Amygdala (tissue), 56 donors: ENCODE data around the gene APBA1.

Source experiments
- DNase-seq, 56 donors: peaks; one replicate each; lab custom pipeline; 2025; lab: John Stamatoyannopoulos, UW

The APBA1 gene

DNA sequence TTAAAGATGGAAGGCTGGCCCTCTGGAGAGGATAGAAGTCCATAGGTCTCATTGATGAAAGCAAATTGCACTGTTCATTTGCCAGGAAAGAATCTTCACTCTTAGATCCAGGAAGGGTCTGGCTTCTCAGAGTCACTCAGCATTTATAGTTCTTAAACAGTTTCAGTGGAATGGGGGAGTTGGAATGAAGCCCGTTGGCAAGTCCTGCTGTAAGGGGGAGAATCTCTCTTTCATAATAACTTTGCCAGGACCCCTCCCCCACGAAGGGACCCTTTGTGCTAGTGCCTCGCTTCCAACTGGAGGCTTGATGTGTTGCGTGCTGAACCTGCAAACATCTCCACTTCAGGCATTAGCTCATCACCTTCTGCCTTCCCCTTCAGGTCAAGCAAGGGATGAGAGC is 290.0 kb downstream of the APBA1 start:
- no peak for DNase-seq

DNA sequence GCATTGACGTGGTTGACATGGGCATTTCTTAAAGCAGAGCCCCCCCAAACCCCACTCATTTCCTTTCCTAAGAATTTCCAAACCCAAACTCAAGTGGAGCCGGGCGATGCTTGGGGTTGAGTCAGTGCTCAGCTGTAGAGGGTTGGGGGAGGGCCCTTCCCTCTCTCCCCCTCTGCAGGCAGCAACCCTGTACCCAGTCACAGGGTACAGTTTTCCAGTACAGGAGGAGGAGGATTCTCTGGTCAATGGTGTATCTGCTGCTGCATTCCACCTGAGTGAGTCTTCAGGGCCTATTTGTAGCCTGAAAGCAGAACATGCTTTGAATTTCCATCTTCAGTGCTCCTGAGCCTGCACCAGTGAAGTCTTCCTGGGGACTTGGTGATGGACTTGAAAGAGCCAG is 291.4 kb downstream of the APBA1 start:
- no peak for DNase-seq

DNA sequence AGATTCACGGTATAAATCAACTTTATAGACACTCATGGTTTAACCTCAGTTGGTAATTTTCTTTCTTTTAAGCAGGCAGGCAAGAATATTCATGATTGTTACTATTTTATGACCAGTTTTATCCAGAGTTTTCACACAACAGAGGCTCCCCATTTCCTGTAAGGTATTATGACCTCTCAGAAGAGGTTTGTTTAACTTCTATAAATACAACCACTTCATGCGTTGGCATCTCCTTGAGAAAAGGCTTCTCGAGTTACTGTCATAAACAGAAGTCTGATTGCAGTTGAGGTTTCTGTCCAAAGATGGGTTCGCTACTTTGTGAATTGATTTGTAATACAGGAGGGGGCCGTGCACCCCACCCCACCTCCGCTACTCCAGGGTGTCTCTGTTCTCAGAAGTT is 291.9 kb downstream of the APBA1 start:
- DNase-seq: no peak

DNA sequence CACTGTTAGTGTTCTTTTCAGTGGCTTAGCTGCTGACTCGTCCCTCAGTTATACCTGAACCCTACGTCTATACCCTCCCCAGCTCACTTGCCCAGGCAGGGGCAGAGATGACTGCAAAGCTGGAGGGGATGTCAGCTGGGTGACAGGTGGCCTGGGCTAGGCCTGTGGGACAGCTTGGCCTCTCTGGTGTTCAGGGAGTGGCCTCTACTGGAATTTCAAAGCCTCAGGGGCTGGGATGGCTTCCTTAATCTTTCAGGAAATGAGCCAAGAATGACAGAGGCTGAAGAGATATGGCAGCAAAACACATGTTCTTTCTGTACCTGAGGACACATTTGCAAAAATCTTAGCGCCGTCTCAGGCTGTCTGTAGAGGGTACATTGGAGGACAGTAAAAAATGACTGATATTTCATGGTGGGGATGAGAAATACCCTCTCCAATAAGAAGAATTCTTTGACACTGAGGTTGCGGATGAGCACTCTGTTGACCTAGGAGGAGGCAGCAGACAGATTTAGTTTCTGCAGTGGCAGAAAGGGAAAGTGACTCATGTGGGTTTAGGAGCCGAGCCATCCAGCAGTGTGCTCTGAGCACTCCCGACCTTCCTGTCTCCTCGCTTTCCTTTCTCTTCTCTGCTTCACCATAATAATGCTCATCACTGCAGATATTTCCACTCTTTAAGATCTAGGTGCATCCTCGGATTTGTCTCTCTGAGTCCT is 292.7 kb downstream of the APBA1 start:
- DNase-seq: no peak

DNA sequence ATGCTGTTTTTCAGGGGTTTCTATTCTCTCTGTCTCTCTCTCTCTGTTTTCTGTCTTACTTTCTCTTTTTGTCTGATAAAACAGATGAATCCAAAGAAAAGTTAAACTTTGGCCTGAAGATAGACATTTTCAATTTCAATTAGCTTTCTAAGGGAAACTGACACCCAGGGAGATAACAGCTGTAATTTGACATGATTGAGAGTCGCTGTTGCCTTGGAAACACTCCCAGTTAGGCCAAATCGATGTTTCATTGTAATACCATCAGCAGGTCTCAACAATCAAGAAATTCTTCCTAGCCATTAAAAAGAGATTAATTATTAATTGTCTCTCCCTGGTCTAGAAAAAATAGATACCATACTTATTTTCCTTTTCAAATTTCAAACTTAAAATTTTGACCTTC is 294.2 kb downstream of the APBA1 start:
- DNase-seq: no peak
